Duodenal mucosa (tissue), 2 donors: ENCODE data around the gene MGMT.

Source experiments
- H3K27ac ChIP-seq: one replicate; pipeline ENCODE4 v1.7.0; 2013; ENCODE audit warnings: low read depth, low read length
- H3K27me3 ChIP-seq, 2 donors: one replicate each; pipeline ENCODE4 v1.7.0; 2013; ENCODE audit warnings: low read length in 2 of 2, control low read depth in 1 of 2; ENCODE audit not compliant: insufficient read depth in 2 of 2, control insufficient read depth in 1 of 2
- H3K36me3 ChIP-seq, 2 donors: one replicate each; pipeline ENCODE4 v1.7.0; 2013; ENCODE audit warnings: low read length in 2 of 2, control low read depth in 1 of 2; ENCODE audit not compliant: insufficient read depth in 2 of 2, control insufficient read depth in 1 of 2
- H3K4me1 ChIP-seq, 2 donors: one replicate each; pipeline ENCODE4 v1.7.0; 2013; ENCODE audit warnings: low read length in 2 of 2, control low read depth in 1 of 2; ENCODE audit not compliant: insufficient read depth in 2 of 2, control insufficient read depth in 1 of 2
- H3K4me3 ChIP-seq, 2 donors: one replicate each; pipeline ENCODE4 v1.7.0; 2013; ENCODE audit warnings: low read length in 2 of 2, low read depth in 1 of 2
- H3K9ac ChIP-seq, 2 donors: one replicate each; pipeline ENCODE4 v1.7.0; 2013; ENCODE audit warnings: low read length in 2 of 2, low read depth in 1 of 2
- H3K9me3 ChIP-seq, 2 donors: one replicate each; pipeline ENCODE4 v1.7.0; 2013; ENCODE audit warnings: low read length in 2 of 2, control low read depth in 1 of 2; ENCODE audit not compliant: control insufficient read depth in 1 of 2

The MGMT gene

DNA sequence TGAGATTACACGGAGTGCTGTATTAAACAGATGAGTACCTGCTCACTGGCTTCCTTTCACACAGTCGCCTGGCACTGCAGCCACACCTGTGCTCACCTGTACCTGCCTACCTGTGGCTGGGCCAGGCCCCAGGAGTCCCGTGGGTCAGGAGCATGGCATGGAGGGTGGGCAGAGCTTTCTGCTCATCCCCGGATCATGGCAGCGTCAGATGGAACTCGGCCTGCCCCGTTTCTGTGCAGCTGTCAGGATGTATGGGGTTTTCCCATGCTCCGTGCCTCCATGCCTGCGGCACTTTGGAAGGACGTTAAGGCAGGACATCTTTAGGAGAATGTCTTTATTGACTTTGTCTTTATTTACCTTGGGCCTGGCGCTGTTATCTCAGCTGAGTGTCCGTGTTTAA, 112.2 kb downstream of the MGMT start:
- Histone ChIP-seq H3K9ac (no peak overlapping the region), H3K36me3 (no peaks in the 10 kb centered on the region), H3K4me1 (no peaks in the 10 kb centered on the region), H3K4me3 (no peak overlapping the region), H3K27me3 (no peaks in the 10 kb centered on the region), H3K27ac (no peak overlapping the region), H3K9me3 (peaks cover 0 to 4% of the 10 kb centered on the region in 2 donors)

DNA sequence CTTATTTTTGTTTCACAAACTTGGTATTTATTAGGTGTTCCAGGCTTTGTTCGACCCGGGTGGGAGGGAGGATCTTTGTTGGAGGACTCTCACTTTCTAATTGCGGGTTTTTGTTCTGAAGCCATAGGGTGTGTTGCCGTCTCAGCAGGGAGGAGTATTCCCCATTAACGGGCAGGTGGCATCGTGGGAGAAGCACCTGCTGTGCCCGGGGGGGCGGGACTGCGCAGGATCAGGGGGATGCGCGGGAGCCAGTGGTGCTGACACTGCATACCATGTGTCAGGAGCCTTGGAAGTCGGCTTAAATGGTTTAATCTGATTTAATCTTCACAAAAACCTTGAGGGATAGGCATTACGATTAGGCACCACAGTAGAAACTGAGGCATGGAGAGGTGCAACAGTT, 113.0 kb downstream of the MGMT start:
- no peak overlapping the region for H3K27ac ChIP-seq
- H3K4me3 ChIP-seq, result no peak overlapping the region
- no peak overlapping the region for H3K9ac ChIP-seq
- peaks cover 0 to 4% of the 10 kb centered on the region in 2 donors for H3K9me3 ChIP-seq
- H3K36me3 ChIP-seq, result peaks cover 0 to 3% of the 10 kb centered on the region in 2 donors
- no peaks in the 10 kb centered on the region for H3K27me3 ChIP-seq
- H3K4me1 ChIP-seq, result no peaks in the 10 kb centered on the region

GRCh38 chr10:129580901-129581300, 113.9 kb downstream of the MGMT start:
- H3K27me3 ChIP-seq, result no peaks in the 10 kb centered on the region
- H3K36me3 ChIP-seq, result peaks cover 0 to 3% of the 10 kb centered on the region in 2 donors
- no peaks in the 10 kb centered on the region for H3K4me1 ChIP-seq
- no peak overlapping the region for H3K27ac ChIP-seq
- H3K9me3 ChIP-seq, result peaks cover 2 to 10% of the 10 kb centered on the region in 2 donors
- no peak overlapping the region for H3K4me3 ChIP-seq
- no peak overlapping the region for H3K9ac ChIP-seq

DNA sequence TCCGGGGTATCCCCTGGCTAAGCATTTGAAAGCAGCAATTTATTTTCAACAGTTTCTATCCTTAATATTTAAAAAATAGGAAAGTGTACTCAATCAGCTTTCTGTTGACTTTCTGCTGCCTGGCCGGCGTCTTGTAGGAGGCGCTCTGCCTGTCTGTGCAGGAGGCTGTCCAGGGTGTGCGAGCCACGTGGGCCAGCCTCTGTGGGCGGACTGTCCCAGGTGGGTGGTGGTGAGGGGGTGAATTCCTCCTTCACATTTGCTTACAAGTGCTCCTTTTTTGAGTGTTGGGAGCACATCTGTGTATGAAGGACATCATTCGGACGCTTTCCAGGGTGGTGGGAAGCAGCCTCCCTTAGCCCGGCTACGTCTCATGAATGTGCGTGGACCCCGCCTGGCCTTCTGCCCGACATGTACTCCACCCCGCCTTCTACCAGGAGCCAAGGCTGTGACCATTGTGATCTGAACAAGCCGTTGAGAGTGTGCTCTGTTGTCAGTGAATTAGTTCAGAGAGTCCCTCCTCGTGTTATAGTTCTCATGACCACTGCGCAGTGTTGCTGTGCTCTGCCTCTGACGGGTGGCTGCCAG, 114.9 kb downstream of the MGMT start:
- Histone ChIP-seq H3K27me3 (no peaks in the 10 kb centered on the region), H3K36me3 (peaks cover 0 to 3% of the 10 kb centered on the region in 2 donors), H3K9ac (no peak overlapping the region), H3K4me3 (no peak overlapping the region), H3K27ac (no peak overlapping the region), H3K4me1 (no peaks in the 10 kb centered on the region), H3K9me3 (peaks cover 12 to 20% of the 10 kb centered on the region in 2 donors)

- Histone ChIP-seq H3K4me1 (no peaks in the 10 kb centered on the region), H3K9me3 (peaks cover 28 to 34% of the 10 kb centered on the region in 2 donors), H3K27ac (no peak overlapping the region), H3K27me3 (no peaks in the 10 kb centered on the region), H3K36me3 (peaks cover 3% of the 10 kb centered on the region in 2 donors), H3K9ac (no peak overlapping the region), H3K4me3 (no peak overlapping the region)
Observed at GRCh38 chr10:129583831-129584230, 116.8 kb downstream of the MGMT start.

DNA sequence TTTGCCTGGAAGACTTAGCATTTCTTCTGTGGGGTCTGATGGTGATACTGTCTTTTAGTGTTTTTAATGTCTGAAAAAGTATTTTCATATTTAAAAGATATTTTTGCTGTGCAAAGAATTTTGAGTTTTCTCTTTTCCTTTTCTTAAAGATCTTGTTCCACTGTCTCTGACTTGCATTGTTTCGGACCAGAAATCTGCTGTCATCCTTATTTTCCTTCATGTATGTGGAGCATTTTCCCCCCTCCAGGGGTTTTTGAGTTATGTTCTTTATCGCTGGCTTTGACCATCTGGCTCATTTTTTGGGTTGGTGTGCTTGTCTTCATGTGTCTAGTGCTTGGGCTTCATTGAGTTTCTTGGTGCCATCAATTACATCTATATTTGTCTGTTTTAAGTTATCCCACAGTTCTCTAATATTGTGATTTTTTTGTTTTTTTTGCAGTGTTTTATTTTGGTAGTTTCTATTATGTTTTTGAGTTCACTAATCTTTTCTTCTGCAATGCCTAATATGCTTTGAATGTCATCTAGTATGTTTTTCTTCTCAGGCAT, 119.9 kb downstream of the MGMT start:
- Histone ChIP-seq H3K9ac (no peak overlapping the region), H3K4me1 (no peaks in the 10 kb centered on the region), H3K27ac (no peak overlapping the region), H3K36me3 (peaks cover 3 to 6% of the 10 kb centered on the region in 2 donors), H3K4me3 (no peak overlapping the region), H3K9me3 (peaks cover 31 to 34% of the 10 kb centered on the region in 2 donors), H3K27me3 (no peaks in the 10 kb centered on the region)

- Histone ChIP-seq H3K27me3 (no peaks in the 10 kb centered on the region), H3K36me3 (peaks cover 4 to 6% of the 10 kb centered on the region in 2 donors), H3K9me3 (peaks cover 31 to 41% of the 10 kb centered on the region in 2 donors), H3K27ac (no peak overlapping the region), H3K9ac (no peak overlapping the region), H3K4me1 (no peaks in the 10 kb centered on the region), H3K4me3 (no peak overlapping the region)
Observed at GRCh38 chr10:129589546-129589945, 122.5 kb downstream of the MGMT start.

- H3K9me3 ChIP-seq, result peaks cover 2 to 15% of the 10 kb centered on the region in 2 donors
- H3K27me3 ChIP-seq, result no peaks in the 10 kb centered on the region
- H3K4me3 ChIP-seq, result no peak overlapping the region
- peaks cover 4% of the 10 kb centered on the region in 2 donors for H3K36me3 ChIP-seq
- no peak overlapping the region for H3K9ac ChIP-seq
- H3K27ac ChIP-seq, result no peak overlapping the region
- H3K4me1 ChIP-seq, result no peaks in the 10 kb centered on the region
Observed at GRCh38 chr10:129593953-129594352, 126.9 kb downstream of the MGMT start.

- no peak overlapping the region for H3K9ac ChIP-seq
- no peak overlapping the region for H3K4me3 ChIP-seq
- peaks cover 4% of the 10 kb centered on the region in 2 donors for H3K36me3 ChIP-seq
- H3K27me3 ChIP-seq, result no peaks in the 10 kb centered on the region
- H3K9me3 ChIP-seq, result peaks cover 0 to 15% of the 10 kb centered on the region in 2 donors
- H3K27ac ChIP-seq, result no peak overlapping the region
- no peaks in the 10 kb centered on the region for H3K4me1 ChIP-seq
Observed at GRCh38 chr10:129594811-129595210, 127.8 kb downstream of the MGMT start.

- peaks cover 0 to 7% of the 10 kb centered on the region in 2 donors for H3K9me3 ChIP-seq
Observed at GRCh38 chr10:129598413-129598812, 131.4 kb downstream of the MGMT start.

More at GRCh38 chr10:129598413-129598812, 131.4 kb downstream of the MGMT start:
- H3K4me3 ChIP-seq, result no peak overlapping the region
- no peak overlapping the region for H3K9ac ChIP-seq
- no peaks in the 10 kb centered on the region for H3K4me1 ChIP-seq
- H3K27ac ChIP-seq, result no peak overlapping the region
- H3K27me3 ChIP-seq, result no peaks in the 10 kb centered on the region
- H3K36me3 ChIP-seq, result peaks cover 0 to 4% of the 10 kb centered on the region in 2 donors
